GM19455 (cell line): ENCODE results near the gene TUBA4B.
A peak's percentile ranks its signal among the peaks of the same experiment; 100 is the strongest.
"Not testable (repeated sequence)": the region's sequence is repeated elsewhere in the genome, so short reads cannot be mapped to it uniquely, and the experiment has no call there.

Experiments
- ATAC-seq: cut with Tn5 transposase; IDR thresholded peaks from one replicate; pipeline ENCODE4 v1.9.1; 2021; ENCODE audit not compliant: unreplicated experiment

The TUBA4B gene

DNA sequence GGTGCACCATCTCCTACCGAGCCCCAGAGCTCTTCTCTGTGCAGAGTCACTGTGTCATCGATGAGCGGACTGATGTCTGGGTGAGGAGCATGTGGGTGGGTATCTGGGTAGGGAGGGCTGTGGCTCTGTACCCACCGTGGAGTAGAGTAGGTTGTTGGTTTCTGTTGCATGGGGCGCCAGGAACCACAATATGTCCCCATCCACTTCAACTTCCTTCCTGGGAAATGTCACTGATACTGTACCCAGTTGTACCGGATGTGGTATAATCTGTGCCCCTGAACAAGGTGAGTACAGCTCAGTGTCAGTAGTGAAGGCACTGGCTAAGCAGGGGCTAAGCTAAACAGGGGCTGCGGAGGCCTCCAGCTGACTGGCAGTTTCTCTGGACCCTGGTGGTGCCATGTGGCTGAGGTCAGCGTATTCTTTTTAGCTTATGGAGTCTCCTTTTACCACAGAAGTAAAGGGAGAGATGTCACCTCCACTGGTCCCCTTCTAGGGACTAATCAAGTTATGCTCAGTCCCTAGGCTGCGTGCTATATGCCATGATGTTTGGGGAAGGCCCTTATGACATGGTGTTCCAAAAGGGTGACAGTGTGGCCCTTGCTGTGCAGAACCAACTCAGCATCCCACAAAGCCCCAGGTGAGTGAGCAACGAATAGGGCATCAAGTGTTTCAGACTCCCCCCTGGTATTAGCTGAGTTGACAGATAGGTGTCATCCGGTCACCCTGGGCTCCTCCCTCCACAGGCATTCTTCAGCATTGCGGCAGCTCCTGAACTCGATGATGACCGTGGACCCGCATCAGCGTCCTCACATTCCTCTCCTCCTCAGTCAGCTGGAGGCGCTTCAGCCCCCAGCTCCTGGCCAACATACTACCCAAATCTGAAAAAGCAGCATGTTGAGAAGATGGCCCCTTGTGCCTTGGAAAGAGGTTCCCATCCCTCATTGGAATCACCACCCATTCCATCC lies 5.1 kb upstream of the TUBA4B start:
- no peak for ATAC-seq

DNA sequence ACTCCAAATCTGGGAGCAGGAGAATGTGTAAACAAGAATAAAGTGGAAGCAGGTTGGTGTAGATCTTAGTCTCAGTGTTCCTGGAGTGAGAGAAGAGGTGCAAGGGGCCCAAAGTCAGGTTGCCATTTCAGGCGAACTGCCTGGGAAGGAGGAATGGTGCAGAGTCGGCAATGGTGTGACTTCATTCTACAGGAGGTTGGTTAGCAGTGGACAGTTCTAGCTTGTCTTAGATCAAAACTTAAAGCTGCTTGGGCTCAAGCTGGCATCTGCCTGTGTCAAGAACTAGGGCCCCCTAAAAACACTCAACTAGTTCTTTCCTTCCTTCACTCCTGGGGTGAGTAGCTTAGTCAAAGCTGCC lies 4.2 kb upstream of the TUBA4B start:
- no peak for ATAC-seq

DNA sequence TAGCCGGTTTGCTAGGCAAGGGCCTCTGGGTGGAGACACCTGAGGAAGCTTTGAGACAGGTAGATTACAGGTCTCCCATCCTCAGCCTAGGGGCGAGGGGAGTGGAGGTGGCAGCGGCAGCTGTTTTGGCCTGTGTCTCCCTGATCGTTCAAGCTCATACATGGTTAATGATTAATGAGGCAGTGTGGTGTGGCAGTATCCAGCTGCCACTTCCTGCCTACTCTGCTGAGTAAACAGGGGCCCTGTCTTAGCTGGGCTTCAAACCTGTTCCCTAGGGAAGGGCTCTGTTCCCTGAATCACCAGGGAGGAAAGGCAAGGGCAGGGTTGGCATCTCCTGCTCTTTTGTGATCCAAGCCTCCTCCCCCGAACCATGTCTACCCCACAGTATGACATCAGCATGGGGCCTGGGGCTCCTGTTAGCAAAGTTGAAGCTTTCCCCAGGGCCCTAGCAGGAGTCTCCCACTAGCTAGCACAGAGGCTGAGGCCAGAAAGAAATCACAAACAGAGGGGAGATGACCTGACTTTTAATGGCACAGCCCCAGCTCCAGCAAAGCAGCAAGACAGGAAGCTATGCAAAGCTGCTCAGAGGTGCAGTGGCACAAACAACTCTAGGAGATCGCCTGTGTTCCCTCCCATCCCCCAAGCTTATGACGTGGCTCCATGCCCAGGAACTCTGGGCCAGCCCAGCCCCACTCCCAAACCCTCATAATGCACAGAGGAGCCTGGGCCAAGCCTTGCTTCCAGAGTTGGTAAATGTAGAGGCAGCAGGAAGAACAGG lies 3.7 kb upstream of the TUBA4B start:
- ATAC-seq: no peak

DNA sequence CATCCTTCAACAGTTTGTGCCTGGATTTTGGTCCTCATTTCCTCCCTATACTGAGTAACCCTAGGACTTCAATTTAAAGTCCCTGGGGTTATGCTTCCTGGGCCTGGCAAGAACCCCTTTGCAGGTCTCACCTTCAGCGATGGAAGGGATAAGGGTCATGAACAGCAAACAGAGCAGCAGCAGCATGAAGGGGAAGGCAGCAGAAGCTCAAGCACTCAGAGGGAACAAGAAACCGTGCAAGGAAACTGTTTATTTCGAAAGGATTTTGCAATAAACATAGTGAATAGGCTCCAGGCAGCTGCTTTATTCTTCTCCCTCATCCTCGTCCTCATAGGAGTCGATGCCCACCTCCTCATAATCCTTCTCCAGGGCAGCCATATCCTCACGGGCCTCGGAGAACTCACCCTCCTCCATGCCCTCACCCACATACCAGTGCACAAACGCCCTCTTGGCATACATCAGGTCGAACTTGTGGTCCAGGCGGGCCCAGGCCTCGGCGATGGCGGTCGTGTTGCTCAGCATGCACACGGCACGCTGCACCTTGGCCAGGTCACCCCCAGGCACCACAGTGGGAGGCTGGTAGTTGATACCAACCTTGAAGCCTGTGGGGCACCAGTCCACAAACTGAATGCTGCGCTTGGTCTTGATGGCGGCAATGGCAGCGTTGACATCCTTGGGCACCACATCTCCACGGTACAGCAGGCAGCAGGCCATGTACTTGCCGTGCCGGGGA lies 2.8 kb upstream of the TUBA4B start:
- no peak for ATAC-seq

DNA sequence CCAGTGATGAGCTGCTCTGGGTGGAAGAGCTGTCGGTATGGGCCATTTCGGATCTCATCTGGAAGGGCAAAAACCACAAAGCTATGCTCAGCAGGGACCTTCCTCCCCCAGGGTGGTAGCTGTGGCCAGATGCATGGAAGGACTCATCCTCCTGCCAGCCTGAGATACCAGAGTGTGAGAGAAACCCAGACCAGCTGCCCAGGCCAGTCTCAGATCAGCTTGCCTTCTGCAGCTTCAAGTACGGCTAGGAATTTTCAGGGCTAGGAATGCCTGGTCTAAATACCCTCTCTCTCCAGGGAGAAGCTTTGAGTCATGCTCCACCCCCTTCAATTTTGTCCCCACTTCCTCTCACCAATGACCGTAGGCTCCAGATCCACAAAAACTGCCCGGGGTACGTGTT lies 1.4 kb upstream of the TUBA4B start:
- no peak for ATAC-seq

DNA sequence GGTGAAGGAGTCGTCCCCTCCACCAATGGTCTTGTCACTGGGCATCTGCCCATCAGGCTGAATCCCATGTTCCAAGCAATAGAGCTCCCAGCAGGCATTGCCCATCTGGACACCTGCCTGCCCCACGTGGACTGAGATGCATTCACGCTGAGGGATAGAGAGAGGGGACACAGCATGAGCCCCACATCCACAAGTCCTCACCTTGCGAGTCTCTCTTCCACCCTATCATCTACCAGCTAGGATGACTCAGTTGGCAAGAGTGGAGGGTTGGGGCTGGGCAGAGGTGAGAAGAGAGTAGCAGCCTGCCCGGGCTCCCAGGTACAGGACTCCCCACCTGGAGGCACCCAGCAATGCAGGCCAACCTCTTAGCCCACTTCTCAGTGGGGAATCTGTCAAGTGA lies 959 bp upstream of the TUBA4B start:
- no peak for ATAC-seq

DNA sequence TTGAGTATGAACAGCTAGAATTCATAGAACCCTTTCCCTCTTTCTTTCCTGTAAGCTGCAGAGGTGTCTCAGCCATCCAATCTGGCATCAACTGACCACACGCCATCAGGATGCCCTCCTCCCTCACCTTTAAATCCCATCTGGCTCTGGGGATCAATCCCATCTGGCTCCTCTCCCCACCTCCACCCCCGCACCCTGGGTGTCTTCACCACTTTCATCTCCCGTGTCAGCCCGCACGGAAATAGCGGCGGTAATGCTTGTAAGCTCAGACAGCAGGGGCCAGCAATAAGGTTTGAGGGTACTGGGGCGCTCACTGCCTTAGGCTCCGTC lies 508 bp upstream of the TUBA4B start:
- no peak for ATAC-seq

DNA sequence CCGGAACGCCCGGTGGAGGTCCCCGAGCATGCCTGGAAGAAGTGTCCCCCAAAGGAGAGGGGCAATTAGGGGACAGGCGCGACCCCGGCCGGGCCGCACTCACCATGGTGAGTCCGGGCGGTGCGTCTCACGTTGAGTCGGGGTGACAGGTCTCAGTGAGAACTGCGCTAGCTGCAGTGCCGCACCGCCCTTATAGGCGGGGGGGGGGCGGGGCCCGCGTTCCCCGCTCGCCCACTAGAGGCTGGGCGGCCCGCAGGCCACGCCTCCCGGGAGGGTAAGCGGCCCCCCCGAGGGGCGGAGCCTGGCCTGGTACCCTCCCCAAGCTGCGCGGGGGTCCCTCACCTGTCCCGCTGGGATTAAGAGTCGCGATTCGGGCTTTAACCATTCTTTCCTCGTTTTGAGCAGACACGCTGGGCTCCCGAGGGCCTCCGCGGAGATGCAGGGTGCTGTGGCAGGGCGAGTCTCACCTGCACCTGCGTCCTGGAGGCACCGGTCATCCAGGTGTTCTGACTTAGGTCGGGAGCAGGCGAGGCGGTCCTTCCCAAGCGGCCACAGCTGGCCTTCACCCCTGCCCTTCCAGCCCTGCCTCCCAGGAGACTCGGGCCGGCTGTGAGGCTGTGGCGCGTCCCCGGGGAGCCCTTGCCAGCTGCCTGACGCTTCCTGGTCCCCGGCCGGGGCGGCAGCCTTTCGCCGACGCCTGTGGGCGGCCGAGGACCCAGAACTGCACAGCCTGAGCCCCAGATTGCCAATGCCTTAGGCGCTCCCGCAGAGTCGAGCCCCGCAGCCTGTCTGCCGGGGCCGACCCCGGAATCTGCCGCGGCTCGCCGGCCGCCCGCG lies 928 bp downstream of the TUBA4B start, which contains the start of gene TUBA4A:
TUBA4A (minus strand) TSS at position 166 of the 837 bp plus-strand sequence; CDS start at position 106, 60 bp downstream.
- peak; percentile 56 for ATAC-seq

DNA sequence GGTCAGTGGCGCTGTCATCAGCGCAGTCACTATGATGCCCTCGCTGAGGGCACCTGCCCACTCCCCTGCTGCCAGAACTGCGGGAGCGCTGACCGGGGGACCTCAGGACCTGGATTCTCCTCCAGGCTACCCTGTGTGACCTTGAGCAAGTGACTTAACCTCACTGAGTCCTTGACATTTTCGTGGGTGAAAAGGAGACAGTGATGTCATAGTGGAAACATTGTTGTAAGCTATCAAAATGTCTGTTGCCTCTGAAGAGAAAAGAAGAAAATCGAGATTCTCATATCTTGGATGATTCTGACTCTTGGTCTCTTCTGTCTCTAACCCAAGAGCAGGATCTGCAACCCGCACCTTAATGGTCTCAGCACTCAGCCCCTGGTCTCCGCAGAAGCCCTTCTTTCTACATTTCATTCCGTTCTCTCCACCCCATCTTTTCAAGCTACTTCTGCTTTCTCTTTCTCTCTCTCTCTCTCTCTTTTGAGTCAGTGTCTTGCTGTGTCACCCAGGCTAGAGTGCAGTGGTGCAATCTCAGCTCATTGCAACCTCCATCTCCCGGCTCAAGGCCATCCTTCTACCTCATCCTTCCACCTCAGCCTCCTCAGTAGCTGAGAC lies 1.7 kb downstream of the TUBA4B start:
- peak; percentile 7 for ATAC-seq

DNA sequence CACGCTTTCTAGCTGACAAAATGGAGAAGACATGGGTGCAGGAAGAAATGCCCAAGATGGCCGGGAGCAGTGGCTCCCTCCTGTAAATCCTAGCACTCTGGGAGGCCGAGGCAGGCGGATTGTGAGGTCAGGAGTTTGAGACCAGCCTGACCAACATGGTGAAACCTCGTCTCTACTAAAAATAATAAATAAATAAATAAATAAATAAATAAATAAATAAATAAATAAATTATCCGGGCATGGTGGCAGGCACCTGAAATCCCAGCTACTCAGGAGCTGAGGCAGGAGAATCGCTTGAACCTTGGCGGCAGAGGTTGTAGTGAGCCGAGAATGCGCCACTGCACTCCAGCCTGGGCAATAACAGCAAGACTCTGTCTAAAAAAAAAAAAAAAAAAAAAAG lies 5.9 kb downstream of the TUBA4B start:
- not testable (repeated sequence) for ATAC-seq

DNA sequence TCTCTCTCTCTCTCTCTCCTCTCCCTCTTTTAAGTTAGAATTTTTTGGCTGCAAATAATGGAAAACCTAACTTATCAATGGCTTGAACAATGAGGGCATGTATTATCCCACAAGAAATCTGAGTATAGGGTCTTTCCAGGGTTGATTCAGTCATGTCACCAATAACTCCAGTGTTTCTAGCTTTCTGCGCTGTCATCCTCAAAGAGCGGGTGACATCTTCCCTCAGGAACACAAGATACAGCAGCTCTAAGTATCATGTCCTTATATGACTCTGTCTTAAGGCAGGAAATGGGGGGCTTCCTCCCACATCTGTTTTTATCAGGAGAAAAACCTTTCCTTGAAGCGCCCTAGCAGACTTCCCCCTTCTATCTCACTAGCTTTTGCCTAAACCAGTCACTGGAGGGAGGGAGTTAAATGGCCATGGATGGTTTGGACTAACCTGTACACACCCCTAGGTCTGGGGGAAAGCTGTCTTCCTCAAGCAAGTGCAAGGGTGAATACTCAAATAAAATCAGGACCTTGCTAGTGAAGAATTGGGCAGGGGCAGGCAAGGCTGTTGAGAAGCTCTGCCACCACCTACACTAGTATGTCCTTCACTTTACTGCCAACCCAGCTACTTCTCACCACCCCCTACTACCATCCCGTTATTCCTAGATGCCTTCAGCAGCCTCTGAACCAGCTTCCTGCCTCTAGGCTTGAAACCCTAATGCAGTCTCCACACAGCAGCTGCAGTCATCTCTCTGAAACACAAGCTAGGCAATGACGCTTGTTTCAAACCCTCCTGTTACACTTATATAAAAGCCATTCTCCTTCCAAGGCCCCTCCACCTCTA lies 8.2 kb downstream of the TUBA4B start:
- no peak for ATAC-seq

DNA sequence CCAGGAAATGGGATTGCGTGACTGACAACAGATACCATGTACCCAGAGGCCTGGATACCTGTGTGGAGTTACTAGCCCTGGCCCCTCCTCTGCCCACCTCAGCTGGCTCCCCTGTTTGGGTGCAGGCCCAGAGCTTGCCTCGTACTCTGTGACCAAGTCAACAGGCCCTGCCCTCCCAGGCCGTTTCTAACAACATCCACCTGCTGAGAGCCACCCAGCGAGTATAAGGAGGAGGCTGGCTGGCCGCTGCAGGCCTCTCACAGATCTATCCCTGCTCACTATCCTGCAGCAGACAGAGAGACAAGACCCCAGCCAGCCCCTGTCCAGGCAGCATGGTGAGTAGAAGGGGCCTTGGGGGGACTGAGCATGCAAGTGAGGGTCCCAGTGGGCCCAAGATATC lies 13.2 kb downstream of the TUBA4B start:
- no peak for ATAC-seq

DNA sequence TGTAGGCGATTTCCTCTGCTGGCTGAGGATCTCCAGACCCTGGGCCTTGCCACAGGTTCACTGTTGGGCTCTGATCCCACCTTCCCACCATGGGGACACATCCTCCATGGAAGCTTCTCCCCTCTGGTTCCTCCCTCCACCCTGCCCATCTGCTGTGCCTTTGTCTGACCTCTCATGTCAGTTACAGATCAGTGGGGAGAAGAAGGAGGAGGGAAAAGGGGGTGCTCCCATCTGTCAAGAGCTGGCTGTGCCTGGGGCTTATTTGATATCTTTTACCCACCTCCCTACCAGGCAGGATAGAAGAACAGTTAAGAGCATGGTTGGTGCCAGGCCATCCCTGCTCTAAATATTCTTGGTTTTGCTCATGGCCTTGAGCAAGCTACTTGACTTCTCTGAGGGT lies 13.8 kb downstream of the TUBA4B start:
- no peak for ATAC-seq

DNA sequence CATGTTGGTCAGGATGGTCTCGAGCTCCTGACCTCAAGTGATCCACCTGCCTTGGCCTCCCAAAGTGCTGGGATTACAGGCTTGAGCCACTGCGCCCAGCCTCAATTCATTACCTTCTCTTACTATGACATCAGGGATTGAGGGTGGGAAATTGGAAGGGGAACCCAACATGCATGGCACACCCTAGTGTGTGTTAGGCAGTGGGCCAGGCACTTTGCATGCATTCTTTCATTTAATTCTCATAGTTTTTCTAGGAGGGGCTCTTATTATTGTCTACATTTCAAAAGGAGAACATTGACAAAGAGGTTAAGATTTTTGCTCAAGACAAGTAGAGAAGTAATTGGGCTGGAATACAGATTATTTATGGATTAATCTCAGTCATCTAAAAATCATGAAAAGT lies 15.3 kb downstream of the TUBA4B start:
- ATAC-seq: no peak

DNA sequence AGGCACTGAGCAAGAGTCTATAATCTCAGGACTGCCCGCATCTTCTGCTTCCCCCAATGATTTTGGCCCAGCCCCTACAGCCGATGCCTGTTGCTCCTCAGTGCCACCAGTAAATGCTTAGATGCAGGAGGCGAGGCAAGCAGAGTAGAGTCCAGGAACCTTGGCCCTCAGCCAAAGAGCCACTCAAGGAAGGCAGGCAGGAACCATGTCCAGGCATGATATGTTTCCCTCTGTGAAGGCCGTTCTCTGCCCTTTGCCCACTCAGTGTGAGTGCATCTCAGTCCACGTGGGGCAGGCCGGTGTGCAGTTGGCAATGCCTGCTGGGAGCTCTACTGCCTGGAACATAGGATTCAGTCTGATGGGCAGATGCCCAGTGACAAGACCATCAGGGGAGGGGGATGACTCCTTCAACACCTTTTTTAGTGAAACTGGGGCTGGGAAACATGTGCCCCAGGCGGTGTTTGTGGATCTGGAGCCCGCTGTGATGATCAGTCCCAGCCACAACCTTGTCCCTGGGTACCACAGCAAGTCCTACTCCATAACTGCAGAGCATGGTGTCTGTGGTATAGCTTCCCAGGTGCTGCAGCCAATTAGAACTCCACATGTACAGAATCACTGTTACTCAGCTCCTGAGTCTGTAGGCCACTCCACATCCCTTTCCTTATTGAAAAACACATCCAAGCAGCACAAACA lies 16.5 kb downstream of the TUBA4B start:
- ATAC-seq: no peak

DNA sequence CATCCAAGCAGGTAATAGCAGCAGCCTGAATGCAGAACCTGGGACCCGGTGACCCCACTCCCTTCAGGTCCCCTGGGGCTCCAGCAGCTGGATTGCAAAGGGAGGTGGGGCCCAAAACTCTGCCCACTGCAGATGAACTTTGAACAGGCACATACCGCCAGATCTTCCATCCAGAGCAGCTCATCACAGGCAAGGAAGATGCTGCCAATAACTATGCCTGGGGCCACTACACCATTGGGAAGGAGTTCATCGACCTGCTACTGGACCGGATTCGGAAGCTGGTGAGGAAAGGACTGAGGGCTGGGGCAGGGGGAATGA lies 17.0 kb downstream of the TUBA4B start:
- ATAC-seq: no peak

DNA sequence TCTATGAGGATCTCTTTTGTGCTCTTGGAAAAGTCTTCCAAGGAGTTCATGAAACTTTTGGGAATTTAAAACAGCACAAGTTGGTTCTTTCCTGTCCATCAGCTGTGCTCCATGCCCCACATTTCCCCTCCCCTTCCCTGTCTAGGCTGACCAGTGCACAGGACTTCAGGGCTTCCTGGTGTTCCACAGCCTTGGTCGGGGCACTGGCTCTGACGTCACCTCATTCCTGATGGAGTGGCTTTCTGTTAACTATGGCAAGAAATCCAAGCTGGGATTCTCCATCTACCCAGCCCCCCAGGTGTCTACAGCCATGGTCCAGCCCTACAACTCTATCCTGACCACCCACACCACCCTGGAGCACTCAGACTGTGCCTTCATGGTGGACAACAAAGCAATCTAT lies 18.0 kb downstream of the TUBA4B start:
- no peak for ATAC-seq

DNA sequence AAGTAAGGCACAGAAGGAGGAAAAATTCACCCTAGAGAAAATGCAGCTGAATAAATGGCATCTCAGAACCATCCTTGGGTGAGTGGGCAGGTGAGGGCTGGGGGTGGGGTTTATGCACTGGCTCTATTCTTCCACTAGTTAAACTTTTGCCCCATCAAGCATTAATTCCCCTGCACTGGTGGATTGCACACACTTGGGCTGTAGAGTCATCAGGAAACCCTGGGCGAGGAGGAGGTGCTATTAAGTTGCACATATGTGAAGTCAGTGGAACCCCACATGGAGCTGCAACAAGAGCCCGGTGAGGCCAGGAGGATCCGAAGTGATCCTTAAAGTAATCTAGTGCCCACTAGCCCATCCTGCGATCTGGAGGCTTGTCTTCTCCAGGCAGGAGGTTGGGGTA lies 19.3 kb downstream of the TUBA4B start:
- no peak for ATAC-seq

DNA sequence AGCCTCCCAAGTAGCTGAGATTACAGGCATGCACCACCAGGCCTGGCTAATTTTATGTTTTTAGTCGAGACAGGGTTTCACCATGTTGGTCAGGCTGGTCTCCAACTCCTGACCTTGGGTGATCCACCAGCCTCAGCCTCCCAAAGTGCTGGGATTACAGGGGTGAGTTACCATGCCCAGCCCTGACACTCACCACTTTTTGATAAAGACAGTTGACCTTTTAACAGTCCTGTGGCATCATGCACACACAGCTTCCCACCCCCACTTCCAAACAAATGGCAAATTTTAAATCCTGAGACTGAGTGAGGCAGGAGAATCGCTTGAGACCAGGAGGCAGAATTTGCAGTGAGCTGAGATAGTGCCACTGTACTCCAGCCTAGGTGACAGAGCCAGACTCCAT lies 20.0 kb downstream of the TUBA4B start:
- ATAC-seq: no peak
